LoVo (cell line): ENCODE measurements around the gene SLC35G3.
"Not testable (repeated sequence)": the region's sequence is repeated elsewhere in the genome, so short reads cannot be mapped to it uniquely, and the experiment has no call there.

Source experiments
- DNase-seq: peaks from one replicate; pipeline ENCODE4 v3.0.0-alpha.2; 2016; ENCODE audit warnings: low spot score

The SLC35G3 gene

DNA sequence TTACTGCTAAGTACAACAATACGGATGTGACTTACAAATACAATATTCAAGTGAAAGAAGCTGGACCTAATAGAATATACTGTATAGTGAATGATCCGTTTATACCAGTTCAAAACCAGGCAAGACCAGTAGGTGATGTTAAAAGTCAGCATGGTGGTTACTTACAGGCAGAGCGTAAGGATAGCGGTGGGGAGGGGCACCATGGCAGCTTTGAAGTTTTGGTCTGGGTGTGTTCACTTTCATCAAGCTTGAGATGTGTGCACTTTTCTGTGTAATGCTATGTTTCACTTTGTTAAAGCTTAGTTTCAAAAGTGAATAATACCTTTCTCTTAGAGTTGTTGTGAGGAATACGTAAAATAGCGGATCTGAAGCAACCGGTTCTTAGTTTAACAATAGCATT lies 16.5 kb upstream of the SLC35G3 start:
- no peak for DNase-seq

DNA sequence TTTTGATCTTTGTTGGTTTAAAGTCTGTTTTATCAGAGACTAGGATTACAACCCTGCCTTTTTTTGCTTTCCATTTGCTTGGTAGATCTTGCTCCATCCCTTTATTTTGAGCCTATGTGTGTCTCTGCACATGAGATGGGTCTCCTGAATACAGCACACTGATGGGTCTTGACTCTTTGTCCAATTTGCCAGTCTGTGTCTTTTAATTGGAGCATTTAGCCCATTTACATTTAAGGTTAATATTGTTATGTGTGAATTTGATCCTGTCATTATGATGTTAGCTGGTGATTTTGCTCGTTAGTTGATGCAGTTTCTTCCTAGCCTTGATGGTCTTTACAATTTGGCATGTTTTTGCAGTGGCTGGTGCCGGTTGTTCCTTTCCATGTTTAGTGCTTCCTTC lies 8.4 kb upstream of the SLC35G3 start:
- DNase-seq = not testable (repeated sequence)

DNA sequence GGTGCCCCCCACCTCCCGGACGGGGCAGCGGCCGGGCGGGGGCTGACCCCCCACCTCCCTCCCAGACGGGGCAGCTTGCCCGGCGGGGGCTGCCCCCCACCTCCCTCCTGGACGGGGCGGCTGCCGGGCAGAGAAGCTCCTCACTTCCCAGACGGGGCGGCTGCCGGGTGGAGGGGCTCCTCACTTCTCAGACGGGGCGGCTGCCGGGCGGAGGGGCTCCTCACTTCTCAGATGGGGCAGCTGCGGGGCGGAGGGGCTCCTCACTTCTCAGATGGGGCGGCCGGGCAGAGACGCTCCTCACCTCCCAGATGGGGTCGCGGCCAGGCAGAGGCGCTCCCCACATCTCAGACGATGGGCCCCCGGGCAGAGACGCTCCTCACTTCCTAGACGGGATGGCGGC lies 869 bp upstream of the SLC35G3 start:
- not testable (repeated sequence) for DNase-seq

DNA sequence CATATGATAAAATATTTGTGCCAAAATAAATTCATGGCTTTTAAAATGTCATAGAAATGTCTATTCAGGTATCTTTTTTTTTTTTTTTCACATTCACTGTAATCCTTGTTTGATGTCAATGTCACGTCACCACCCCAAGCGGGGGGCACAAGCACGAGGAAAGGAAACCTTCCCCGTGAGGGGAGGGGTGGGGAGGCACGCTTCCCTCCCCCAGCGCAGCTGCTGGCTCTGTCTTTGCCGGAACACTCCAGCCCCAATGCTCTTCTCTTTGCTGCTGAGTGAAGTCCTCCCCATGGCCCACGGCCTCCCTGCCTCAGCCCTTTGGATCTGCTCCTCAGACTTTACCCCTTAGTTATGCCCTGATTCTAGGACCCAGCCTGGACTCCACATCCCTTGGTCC lies 1.5 kb downstream of the SLC35G3 start:
- DNase-seq = no peak

DNA sequence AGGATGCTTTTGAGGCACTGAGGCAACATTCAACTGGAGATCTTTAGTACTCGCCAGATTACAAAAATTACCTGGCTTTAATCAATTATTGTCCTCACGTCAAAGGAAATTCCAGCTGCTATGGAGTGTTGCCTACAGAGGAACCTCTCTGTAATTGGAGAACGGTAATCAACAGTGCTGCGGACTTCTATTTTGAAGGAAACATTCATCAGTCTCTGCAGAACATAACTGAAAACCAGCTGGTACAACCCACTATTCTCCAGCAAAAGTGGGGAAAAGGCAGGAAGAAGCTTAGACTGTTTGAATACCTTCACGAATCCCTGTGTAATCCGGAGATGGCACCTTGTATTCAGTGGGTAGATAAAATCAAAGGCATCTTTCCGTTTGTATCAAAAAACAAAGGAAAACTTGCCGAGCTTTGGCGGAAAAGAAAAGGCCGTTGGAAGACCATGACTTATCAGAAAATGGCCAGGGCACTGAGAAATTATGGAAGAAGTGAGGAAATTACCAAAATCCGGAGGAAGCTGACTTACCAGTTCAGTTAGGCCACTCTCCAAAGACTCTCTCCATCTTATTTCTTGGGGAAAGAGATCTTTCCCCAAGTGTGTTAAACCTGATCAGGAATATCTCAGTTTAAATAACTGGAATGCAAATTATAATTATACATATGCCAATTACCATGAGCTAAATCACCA lies 3.0 kb downstream of the SLC35G3 start:
- no peak for DNase-seq

DNA sequence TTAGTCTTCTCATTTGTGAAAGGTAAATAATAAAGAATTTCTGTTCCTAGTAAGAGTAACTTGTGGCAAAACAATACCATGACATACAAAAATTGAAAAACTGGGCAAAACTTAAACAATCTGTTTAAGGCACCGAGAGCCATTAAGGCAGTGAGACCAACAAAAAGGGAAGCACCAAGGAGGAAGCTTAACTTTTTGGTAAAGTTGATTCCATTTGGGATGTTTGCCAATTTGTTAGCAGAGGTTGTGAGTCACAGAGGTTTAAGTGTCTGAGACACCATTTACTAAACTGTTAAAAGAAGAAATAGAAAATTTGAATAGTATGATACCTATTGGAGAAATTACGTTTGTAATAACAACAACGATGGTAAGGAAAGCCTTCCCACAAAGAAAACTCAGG lies 4.9 kb downstream of the SLC35G3 start:
- no peak for DNase-seq

DNA sequence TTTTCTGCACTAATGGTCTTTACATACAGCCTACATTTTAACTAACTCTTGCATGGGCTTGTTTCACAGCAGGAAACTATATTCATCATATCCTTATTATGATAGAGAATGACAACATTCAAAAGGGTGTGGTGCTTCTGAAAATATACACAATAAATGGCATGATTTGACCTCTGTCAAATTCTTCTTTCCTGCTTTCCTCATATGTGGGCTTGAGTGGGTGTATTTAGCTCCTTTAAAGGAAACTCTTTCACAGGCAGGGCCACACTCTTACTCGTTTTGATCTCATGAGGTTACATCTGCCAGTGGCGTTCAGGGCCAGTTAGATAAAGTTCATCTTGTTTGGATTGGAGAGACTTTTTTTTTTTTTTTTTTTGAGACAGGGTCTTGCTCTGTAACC lies 6.1 kb downstream of the SLC35G3 start:
- no peak for DNase-seq

DNA sequence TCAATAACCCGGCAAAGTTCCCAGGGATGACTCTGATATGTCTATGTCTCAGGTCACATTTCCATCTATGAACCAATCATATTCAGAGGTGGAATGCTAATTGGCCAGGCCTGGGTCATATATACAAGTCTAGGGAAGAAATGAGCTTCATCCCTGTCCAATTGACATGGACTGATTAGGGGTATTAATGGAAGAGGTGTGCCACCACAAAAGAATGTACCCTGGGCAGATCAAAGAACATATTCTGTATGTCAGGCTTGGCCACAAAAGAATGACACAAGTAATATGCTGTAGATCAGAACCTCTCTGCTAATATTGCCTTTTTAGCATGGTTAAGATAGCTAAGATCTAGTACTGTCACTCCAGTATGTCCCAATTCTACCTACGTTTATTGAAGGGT lies 6.7 kb downstream of the SLC35G3 start:
- DNase-seq = no peak

DNA sequence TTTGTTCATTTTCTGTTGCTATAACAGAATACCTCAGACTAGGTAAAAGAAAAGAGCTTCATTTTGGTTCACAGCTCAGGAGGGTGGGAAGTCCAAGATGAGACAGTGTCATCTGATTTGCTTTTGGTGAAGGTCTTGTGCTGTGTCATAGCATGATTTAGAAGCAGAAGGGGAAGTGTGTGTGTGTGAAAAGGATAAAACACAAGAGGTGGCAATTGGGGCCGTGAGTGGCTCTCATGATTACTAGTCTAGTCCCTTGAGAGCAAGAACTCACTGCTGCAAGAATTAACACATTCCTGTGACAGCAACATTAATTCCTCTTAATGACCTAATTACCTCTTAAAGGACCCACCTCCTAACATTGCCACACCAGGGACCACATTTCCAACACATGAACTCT lies 8.3 kb downstream of the SLC35G3 start:
- no peak for DNase-seq

DNA sequence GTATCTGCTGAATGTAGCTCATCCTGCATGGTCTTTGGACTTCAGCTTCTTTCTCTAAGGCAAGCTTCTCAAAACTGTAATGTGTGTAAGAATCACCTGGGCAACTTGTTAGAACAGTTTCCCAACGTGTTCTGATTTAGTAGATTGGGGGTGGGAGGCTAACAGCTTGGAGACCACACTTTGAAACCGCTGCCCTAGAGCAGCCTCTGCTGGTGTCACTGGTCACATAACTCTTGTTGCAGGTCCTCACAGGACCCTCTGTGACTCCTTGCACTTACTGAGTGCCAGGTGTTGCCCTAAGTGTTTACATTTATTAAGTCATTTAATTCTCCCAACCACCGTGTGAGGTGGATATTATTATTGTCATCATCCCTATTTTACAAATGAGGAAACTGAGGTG lies 9.9 kb downstream of the SLC35G3 start:
- no peak for DNase-seq

DNA sequence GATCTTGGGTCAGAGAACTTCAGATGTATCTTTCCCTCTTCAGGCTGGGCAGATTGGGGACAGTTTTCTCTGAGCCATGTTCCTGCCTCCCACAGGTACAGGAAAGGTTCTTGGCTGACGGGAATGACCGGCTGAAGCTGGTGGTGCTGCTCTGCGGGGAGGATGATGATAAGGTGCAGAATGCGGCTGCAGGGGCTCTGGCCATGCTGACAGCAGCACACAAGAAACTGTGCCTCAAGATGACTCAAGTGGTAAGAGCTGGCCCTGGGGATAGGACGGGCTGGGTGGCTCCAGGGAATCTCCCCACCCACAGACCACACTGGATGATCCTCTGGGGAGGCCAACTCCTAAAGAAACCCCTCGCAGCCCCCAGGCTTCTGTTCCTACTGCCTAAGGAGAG lies 10.9 kb downstream of the SLC35G3 start:
- DNase-seq = no peak

DNA sequence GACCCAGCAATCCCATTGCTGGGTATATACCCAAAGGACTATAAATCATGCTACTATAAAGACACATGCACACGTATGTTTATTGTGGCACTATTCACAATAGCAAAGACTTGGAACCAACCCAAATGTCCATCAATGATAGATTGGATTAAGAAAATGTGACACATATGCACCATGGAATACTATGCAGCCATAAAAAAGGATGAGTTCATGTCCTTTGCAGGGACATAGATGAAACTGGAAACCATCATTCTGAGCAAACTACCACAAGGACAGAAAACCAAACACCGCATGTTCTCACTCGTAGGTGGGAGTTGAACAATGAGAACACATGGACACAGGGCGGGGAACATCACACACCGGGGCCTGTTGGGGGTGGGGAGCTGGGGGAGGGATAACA lies 14.8 kb downstream of the SLC35G3 start:
- not testable (repeated sequence) for DNase-seq

DNA sequence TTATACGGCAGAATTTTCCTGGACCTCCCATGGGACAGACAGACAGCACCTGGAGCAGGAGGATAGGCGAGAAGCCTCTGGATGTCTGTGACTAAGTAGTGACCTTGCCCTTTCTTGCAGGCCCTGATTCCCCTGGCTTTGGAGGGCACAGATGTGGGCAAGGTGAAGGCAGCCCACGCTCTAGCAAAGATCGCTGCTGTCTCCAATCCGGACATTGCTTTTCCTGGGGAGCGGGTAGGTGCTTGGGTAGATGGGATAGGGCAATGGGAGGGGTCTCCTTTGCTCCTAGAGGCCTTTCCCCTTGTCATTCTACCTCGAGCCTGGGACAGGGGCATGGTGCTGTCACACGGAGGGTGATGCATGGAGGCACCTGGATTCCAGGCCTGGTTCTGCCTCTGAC lies 17.3 kb downstream of the SLC35G3 start:
- no peak for DNase-seq

DNA sequence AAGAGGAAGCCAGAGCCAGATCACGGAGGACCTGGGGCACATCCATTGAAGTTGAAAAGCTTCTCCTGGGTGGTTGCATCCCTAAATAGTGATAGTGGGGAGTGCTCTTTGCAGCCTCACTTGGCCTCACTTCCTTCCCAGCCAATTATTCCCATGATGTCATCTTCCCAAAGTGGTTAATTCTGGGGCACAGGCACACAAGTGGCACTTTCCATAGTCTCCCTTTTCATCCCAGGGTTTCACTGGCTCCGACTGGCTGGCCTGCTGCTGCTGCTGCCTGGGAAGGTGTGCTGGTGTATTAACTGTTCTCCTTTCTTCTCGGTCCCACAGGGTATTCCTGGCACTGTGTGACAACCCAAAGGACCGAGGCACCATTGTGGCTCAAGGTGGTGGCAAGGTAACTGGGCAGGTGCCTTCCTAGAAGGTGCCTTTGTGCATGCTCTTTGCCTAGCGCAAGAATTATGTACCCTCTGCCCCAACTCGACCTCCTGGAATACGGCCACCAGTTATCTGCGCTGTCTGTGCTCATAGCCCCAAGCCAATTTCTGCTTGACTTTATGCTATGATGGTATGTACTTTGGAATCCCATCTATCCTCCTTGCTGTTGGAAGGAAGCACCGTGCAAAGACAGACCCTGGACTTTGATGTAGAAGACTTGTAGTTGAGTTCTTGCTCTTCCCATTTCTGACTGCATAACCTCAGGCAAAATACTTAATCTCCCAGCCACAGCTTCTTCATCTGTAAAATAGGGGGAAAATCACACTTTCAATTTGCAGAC lies 18.4 kb downstream of the SLC35G3 start:
- no peak for DNase-seq

DNA sequence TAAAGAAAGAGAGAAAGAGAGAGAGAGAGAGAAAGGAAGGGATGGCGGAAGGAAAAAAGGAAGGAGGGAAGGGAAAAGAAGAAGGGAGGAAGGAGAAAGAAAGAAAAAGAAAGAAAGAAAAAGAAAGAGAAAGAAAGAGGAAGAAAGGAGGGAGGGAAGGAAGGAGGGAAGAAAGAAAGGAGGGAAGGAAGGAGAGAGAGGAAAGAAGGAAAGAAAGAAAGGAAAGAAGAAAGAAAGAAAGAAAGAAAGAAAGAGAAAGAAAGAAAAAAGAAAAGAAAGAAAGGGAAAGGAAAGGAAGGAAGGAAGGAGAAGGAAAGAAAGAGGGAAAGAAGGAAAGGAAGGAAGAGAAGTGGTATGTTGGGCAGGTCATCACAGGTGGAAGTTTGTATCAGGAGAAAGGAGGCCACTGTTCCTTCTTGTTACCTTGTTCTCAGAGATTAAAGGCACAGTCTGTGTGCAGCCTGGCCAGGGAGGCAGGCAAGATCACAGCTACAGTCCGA lies 19.3 kb downstream of the SLC35G3 start:
- DNase-seq = no peak

DNA sequence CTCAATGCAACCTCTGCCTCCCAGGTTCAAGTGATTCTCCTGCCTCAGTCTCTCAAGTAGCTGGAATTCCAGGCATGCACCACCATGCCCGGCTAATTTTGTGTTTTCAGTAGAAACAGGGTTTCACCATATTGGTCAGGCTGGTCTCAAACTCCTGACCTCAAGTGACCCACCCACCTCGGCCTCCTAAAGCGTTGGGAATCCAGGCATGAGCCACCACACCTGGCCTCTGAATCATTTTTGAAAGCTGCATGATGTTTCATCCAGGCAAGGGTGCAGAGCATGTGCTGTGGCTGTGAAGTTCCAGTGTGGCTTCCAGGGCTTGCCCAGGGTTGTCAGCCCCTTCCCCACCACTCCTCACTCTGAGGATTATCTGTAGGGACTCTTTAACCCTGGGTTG lies 21.9 kb downstream of the SLC35G3 start:
- not testable (repeated sequence) for DNase-seq

DNA sequence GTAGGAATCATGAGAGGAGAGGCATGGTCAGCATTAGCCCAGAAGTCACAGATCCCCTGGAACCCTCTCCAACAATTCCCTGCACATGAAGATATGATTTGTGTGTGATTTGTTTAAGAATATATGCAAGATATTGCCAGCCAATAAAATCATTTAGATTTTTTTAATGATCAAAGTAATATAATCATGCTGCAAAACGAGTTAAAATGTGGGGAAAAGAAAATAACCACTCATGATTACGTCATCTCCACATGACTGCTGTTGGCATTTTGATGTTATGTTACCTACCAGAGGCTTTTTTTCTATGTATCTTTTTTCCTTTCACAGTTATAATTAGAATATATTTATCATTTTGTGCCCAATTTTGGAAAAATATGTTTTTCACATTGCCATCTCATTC lies 22.4 kb downstream of the SLC35G3 start:
- no peak for DNase-seq

DNA sequence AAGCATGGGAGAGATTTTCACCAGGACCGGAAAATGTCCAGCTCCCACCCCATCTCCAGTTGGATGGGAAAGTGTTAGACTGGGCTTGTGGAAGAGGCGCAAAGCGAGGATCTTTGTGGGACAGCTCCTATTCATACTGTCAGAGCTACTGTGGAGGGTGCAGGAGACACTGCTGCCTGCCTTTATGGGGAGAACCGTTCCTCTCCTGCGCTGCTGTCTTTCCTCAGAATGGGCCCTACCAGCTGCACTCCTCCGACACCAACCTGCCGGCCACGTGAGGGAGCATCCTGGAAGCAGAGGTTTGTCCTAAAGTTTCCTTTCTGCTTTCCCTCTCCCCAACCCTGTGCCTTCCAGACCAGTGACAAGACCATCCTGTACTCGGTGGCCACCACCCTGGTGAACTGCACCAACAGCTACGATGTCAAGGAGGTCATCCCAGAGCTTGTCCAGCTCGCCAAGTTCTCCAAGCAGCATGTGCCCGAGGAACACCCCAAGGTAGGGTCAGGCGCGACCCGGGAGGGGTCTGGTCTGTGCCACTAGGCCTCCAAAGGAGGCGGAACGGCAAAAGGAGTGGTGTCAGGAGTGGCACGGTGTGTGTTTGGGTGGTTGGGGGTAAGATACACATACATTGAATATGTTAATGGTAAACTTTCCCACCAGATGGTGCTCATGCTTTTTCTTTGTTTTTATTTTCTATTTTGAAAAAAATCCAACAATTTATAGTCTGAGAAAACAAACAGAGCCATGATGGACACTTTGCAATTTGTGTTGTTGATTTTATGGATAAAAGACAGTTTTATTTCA lies 23.0 kb downstream of the SLC35G3 start:
- no peak for DNase-seq

DNA sequence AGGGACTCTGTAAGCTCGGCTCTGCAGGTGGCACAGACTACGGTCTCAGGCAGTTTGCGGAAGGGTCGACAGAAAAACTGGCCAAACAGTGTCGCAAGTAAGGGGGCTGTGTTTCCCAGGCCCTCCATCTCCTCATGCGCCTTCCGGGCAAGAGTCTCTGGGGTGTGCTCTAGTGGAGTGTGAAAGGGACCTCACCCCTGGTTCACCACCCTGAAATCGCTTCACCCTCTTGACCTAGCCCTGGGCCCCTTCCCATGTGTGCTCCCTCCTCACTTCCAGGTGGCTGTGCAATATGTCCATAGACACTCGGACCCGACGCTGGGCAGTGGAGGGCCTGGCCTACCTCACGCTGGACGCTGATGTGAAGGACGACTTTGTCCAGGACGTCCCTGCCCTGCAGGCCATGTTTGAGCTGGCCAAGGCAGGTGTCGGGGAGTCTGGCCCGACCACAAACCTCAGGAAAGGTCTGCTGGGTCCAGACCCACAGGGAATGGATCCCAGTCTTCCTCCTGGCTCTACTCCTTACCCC lies 24.3 kb downstream of the SLC35G3 start:
- no peak for DNase-seq

DNA sequence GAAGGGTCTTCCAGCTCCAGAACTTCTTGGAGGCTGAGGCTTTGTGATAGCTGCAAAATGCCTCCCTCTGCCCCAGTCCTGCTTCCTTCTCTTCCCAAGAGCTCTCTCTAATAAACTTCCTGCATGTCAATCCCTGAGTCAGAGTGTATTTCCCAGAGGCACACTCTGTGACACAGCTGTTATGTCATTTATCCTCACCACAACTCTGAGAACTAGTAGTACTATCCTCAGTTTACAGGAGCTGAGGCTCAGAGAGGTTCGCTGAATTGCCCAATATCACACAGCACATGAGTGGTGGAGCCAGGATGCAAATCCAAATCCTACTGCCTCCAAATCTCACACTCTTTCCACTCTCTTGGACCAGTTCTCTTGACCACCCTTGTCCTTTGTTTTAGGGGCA lies 26.5 kb downstream of the SLC35G3 start:
- no peak for DNase-seq

DNA sequence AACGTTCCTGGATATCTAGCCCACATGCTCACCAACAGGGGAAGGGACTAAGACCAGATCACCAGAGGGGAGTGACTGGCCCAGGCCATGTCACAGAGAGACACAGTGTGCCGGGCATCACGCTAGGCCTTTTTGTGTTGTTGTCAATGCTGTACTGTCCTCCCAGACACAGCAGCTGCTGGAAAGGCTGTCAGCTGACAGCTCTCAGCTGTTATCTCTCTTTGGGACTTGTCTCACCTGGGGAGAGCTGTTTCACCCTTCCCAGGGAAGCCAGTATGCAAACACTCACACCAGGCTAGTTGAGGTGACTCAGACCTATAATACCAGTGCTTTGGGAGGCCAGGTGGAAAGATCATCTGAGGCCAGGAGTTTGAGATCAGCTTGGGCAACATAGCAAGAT lies 27.1 kb downstream of the SLC35G3 start:
- DNase-seq = no peak

DNA sequence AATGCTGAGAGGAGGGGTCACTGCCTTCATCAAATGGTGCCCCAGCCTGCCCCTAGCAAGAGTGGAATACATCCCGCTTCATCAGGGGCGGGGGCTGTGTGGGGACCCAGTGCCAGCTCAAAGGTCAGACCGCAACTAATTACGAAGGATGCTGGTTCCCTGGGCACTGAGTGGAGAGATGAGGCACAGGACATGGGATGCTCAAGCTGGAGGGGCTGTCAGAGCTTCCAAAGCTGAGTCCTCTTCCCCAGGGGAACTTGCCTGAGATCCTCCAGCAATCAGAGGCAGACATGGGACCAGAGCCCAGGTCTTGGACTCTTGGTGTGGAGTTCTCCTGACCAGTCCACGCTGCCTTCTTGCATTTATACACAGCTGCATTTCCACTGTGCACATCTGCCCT lies 27.7 kb downstream of the SLC35G3 start:
- no peak for DNase-seq

DNA sequence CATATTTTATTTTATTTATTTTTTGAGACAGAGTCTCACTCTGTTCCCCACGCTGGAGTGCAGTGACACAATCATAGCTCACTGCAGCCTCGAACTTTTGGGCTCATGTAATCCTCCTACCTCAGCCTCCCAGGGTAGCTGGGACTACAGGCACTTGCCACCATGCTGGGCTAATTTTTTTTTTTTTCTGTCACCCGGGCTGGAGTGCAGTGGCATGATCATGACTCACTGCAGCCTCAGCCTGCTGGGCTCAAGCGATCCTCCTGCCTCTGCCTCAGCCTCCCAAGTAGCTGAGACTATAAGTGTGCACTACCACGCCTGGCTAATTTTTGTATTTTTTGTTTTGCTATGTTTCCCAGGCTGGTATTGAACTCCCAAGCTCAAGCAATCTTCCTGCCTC lies 29.5 kb downstream of the SLC35G3 start:
- DNase-seq = no peak
